ENCODE results near the gene FAM114A1.
A peak's percentile ranks its signal among the peaks of the same experiment; 100 is the strongest.
"Not testable (repeated sequence)": the region's sequence is repeated elsewhere in the genome, so short reads cannot be mapped to it uniquely, and the experiment has no call there.

FAM114A1 gene

DNA sequence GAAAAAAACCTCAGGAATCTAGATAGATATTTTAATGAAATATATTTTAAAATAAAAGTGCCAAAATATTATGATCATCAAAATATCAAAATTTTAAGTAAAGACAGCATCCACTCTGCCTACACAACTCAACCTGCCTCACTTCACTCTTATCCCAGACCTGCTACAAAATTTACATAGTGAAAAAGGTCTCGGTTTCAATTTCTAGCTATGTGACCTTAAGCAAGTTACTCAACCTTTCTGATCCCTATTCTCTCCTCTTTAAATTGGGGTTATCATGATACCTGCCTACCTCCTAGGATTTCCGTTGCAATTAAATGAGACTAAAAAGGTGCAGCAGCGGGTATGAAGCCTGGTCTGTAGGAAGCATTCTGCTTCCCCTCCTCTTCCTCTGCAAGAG, 72.9 kb downstream of the FAM114A1 start:
- DNase-seq, result no peak

DNA sequence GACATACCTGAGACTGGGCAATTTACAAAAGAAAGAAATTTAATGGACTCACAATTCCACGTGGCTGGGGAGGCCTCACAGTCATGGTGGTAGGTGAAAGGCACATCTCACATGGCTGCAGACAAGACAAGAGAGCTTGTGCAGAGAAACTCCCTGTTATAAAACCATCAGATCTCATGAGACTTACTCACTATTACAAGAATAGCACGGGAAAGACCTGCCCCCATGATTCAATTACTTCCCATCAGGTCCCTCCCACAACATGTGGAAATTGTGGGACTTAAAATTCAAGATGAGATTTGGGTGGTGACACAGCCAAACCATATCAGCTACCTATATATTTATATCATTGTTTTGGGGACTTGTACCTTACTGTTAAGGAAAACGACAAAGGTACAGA, 74.3 kb downstream of the FAM114A1 start:
- DNase-seq, result not testable (repeated sequence)

DNA sequence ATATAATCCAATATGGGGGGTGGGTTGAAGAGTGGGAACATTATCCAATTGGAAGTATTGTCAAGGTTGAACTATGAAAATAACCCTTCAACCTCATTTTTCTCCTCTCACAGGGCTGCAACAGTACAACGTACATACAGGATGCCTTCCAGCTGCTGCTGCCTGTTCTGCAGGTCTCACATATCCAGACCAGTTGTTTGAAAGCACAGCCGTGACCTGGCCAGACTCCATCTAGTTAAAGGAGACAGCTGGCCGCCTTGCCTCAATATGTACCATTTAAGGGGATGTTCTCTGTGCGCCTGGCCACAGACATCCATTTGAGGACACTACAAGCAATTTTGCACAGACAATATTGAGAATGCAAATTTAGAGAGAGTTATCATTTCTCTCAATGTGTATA, 75.7 kb downstream of the FAM114A1 start:
- no peak for DNase-seq

DNA sequence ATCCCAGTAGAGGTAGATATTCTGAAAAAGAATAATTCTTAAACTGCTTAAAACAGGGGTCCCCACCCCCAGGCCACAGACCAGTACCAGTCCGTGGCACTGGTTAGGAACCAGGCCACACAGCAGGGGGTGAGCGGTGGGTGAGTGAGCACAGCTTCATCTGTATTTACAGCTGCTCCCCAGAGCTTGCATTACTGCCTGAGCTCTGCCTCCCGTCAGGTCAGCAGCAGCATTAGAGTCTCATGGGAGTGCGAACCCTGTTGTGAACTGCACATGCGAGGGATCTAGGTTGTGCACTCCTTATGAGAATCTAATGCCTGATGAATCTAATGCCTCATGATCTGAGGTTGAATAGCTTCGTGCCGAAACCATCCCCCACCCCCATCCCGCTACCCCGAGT, 76.8 kb downstream of the FAM114A1 start:
- DNase-seq, result no peak

DNA sequence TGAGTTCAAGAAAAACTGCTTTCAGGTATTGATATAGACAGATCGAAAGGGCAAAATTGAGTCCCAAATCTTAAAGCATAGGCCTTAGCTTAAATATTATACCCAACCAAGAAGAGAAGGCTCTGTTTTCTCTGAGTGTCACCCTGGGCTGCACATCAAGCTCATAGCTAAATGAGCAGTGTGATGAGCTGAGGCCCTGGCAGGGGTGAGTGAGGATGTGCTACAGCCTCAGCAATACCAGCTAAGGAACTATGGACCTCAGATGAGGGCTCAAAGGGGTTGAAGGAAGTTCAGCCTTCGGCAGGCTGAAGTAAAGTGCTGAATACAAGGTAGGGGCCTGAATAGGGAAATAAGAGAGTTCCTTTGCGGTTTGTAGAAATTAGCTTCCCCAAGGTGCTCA, 79.3 kb downstream of the FAM114A1 start:
- no peak for DNase-seq

DNA sequence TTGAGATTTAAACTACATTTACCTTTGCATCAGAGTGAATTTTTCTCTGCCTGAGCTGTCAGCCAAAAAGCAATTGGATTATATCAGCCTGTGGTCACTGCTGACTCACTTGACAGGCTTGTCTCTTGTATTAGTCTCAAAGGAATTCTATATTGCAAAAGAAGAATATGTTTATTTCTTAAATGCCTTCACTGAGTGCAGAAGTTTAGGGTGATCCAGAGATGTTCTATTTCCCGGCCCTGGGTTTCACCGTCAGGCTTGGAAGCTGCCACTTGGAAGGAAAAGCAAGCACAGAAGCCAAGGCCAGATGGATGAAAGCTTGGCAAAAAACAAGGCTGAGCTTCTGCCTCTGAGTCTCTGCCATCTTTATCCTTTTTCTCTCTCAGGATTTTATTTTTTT, 80.9 kb downstream of the FAM114A1 start:
- DNase-seq, result no peak

DNA sequence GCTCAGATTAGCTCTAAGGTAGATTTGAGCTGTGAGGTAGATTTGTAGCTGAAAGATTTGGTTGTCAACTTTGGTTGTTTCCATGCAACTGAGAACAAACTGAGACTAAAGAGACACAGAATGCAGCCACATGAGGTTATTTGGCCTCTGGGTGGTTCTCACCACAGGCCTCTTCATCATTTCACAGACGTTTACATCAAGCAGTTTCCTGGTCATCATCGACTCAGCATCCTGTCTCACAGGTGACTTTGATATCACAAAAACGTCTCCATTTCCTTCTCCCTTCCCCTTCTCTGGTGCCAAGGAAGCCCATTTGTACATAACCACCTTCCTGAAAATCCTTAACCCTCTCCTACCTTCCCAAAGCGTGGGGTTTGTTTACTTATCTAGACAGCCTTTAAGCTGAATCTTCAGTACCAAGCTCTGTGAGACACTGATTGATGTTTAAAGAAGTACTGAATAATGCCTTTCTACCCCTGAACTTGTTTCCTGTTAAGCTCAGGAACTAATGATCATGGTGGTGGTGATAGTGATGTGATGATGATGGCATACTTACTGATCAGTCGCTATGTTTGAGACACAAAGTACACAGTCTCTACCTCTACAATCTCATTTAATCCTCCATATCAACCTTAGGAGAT, 81.9 kb downstream of the FAM114A1 start:
- DNase-seq, result peak; percentile 57 to 71

DNA sequence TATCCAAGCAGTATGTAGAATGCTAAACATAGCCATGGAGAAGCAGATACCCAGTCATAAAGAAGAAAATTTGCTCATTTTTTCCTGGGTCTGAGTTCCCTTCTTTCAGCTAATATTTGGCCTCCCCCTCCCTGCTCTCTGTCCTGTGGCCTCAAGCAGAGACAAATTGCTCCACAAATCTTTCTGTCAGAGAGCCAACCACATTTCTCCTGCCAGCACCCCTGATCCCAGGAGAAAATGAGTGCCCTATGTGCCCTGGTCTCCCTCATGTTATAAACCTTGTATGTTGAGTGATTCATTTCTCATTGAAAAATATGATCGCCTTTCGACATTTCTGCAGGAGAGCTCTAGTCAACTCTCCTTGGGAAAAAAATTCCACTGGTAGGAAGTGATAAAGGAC, 82.6 kb downstream of the FAM114A1 start:
- DNase-seq, result no peak

DNA sequence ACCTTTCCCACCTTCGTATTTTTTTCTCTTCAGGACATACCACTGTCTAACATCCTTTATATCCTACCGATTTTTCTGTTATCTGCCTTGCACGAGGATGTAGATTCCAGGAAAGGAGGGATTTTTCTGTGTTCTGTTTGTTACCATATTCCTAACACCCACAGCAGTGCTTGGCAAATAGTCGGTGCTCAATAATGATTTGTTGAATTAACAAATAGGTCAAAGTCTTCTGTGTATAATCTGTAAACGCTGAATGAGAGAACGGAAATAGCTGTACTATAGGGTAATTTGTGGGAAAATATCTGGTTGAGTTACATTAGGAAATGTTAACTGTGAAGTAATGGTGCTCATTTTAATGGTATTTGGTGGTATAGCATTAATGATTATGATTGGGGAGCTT, 83.1 kb downstream of the FAM114A1 start:
- DNase-seq, result no peak

DNA sequence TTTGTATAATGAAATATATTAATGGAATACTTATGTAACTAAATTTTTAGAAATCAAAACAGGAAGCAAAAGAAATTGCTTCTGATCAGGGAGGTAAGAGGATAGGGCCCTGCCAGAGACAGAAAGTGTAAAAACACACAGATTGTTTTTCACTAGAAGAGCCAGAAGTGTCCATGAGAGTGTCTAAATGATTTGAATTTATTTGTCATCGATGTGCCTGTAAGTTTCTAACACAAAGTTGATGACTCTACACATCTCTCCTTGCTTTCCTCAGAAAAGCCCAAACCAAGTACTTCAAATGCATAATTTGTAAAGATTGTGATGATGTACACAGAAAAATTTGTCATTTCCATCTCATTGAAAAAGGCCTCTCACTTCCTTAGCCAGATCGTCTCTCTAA, 84.0 kb downstream of the FAM114A1 start:
- no peak for DNase-seq

DNA sequence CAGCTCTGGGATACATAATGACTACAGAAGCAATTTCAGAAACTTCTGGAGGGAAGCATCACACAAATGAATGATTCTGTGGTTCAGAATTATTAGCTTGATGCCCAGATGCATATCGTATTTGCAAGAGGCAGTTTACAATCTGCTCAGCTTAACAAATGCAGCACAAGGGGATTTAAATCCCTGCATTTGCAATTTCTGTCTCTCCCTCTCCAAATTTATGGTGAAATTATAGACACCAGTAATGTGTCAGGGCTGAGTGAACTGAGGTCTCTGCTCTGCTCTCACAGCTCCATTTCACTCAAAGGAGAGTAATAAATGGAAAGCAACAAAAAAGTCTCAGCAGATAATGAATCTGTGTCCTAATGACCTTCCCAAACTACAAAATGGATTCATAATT, 84.4 kb downstream of the FAM114A1 start:
- DNase-seq, result no peak

DNA sequence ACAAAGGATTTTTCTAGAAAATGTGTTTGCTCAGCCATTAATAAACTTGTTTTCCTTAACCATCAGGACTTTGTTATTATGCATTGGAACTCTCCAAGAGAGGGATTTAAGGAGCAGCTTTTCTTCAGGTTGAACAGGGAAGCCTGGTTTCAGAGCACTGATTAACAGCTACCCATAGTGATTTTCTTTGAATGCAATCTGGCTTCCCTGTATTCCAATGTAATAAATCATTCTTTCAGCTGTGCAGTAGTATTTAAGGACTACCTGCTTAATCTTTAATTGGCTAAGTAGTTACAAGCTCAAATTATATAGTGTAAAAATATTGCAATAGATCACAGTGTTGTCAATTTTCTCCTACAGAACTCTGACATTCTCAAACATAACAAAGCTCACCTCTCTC, 87.1 kb downstream of the FAM114A1 start:
- no peak for DNase-seq

DNA sequence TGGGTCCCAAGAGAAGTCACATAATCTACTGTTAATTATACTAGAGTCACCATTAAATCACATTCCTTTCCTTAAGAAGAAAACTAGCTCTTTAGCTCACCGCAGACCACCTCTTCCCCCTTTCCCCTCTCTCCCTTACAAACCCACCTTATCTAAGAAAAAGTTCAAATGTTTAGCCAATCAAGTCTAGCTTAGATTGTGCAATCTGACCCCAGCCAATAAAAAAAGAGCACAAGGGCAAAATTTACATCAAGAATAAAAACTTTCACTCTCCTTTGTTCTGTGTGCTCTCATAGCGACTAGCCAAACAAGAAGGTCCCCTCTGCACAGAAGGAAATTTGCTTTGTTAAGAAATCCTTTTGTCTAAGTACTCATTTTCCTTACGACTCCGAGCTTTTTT, 88.4 kb downstream of the FAM114A1 start:
- no peak for DNase-seq

DNA sequence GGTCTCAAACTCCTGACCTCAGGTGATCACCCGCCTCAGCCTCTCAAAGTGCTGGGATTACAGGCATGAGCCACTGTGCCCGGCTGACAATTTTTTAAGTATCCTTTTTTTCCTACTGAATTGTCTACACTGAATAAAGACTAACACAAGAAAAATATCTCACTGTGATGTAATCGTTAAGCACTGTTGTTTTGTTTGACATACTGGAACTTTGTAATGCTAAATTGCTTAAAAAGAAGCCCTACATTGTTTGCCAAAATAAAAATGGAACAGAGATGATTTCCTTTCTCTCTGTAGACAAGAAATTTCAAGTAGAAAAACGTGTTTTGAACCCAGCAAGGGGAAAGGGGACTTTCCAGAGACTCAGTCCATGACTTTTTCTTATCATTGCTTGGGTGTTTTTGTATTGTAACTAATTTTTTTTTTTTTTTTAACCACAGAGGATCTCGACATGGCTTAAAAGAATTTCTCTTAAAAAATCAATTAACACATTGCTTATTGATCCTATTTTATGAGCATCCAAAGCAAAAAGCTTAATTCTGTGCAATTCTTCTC, 89.7 kb downstream of the FAM114A1 start:
- no peak for DNase-seq

DNA sequence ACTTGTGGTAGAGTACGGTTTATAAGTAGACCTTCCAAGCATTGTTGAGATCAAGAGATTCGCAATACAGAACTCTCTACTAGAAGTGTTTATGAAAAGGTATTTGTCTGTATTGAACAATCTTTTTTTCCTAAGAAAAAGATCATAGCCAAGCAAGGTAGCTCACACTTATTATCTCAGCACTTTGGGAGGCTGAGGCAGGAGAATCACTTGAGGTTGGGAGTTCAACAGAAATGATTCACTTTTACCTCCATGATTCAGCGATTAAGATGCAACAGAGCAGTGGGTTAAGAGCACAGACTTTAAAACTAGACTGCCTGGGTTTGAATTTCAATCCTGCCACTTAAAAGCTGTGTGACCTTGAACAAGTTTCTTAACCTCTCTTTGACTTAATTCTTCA, 90.3 kb downstream of the FAM114A1 start:
- DNase-seq, result no peak

DNA sequence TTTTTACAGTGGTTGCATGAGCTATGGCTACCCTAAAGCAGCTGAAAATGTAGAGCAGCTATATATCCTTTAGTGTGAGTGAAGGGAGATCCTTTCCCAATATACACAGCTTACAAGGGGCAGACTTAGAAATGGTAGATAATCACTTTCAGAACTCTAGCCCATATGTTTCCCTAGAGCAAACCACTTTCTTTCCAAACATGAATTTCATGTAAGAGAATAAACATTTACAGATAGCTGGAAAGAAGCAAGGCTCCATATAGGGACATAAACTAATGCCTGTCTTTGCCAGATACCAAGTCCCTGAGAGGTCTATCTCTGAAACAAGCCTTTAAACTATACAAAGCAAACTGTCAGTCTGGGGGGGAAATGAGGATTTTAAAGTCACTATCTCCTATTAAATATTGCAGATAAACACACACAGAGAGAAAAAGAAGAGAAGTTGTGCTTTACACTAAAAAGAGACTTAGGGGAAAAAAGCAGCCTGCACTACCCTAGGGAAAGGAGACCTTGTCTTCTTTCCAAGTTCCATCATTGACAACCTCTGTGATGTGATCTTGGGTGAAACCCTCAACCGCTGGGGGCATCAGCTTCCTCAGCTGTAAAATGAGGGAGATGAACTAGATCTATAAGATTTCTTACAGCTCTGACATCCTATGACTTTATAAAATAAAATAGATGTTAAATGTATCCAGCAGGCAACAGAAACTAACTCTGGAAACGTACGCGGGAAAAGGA, 91.0 kb downstream of the FAM114A1 start:
- DNase-seq, result no peak

DNA sequence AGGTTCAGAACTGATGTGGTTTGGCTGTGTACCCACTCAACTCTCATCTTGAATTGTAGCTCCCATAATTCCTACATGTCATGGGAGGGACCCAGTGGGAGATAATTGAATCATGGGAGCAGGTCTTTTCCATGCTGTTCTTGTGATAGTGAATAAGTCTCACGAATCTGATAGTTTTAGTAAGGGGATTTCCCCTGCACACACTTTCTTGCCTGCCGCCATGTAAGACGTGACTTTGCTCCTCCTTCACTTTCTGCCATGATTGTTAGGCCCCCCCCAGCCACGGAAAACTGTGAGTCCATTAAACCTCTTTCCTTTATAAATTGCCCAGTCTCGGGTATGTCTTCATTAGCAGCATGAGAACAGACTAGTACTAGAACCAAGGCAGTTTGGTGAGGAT, 91.6 kb downstream of the FAM114A1 start:
- not testable (repeated sequence) for DNase-seq

DNA sequence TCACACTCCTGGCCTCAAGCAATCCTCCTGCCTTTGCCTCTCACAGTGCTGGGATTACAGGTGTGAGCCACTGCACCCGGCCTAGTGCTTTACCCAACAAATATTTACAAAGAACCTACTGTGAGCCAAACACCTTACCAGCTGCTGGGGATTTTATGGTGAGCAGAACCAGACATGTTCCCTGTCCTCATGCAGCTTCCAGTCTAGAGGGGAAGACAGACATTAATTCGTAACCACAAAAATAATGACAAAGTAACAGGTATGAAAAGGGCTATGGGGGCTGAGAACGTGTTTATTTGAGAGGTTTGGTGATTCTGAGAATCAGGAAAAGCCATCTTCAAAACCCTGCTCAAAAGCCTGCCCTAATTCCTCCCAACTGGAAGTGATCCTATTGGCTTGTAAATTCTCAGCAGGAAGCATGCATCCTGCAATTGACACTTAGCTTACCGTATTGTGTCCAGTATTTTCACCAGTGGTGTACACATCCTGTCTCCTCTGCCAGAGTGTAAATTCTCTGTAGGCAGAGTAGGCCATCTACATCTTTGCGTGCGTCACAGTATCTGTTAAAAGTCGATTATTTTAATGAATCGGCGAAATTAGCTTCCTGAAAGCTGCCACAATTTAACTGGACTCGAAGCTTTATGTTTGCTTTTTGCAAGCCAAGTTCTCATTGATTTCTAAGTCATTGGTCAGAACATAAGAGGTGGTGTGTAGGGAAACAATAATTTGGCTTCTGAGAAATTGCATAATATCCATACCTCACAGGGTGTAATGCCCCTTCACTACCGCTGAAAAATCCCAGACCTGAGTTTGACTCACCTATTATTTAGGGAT, 97.6 kb downstream of the FAM114A1 start:
- no peak for DNase-seq

DNA sequence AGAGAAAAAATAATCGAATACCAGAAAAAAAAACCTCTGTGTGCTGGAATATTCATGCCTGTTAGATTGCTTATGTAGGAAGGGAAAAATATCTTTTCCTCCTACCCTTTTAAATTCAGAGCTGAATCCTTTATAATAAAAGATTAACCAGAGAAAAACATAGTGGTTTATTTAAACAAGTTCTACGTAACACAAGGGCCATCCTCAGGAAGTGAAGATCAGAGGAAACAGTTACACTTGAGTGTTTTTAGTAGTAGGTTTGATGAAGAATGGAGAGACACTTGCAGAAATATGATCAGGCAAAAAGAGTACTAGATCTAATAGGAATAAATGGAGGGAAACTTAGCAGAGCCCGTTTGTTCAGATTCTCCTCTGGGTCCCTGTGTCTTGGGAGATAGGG, 98.3 kb downstream of the FAM114A1 start:
- DNase-seq, result no peak

DNA sequence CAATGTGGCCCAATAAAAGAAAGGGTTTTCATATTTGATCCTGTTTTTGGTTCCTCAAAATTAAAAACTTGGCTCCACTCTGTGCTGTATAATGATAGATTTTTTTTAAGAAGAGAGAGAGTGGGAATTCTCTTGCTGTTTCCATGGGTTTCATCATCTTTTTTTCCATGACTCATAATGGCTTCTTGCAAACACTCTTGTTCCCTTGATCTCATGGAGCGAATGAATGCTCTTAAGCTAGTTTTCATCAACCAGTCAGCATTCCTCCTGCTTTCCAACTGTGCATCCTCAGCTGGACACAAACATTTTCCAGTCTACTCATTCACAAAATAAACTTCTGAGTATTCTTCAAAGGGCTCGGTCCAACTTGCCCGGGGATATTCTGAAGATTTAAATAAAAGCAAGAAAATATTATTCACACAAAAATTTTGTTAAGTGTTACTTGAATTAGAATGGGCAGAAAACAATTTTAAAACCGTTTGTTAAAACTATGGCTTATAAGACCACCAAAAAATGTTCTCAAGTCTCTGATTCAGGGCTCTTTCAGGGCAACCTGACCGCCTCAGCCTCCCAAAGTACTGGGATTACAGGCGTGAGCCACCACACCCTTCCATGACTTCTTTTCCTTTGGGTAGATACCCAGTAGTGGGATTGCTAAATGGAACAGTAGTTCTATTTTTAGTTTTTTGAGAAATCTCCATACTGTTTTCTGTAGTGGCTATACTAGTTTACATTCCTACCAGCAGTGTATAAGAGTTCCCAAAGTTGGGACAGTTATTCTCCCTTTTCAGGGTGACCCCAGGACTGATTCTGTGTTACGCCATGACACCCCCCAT, 99.9 kb downstream of the FAM114A1 start:
- no peak for DNase-seq

DNA sequence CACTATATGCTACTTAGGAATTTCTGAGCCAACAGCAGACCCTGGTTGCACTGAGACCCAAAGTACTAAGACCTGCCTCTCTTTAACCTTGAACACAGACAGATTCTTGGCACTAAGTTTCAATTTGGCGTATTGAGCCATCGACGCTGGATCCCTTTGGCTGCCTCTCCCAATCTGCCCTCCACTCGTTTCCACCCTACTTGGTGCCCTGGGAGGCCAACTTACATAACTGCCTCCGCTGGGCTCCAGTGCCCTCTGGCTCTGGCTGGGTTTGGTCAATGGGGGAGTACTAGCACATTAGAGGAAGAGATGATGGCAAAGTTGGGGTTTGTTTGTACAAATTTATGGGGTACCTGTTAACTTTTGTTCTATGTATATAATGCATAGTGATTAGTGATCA, 101.1 kb downstream of the FAM114A1 start:
- DNase-seq, result no peak

DNA sequence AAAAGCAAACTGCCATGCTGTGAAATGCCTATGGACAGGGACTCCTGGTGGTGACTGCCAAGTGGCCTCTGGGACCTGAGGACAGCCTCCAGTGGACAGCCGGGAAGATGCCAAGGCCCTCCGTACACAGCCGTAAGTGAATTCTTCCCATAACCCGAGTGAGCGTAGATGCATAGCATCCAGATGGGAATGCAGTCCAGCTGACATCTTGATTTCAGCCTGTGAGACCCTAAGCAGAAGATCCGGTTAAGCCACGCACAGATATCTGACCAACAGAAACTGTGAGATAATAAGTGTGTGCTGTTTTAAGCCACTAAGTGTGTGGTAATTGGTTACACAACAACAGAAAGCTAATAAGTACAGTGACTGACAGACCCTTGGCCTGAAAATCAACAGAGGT, 108.7 kb downstream of the FAM114A1 start:
- DNase-seq, result no peak

DNA sequence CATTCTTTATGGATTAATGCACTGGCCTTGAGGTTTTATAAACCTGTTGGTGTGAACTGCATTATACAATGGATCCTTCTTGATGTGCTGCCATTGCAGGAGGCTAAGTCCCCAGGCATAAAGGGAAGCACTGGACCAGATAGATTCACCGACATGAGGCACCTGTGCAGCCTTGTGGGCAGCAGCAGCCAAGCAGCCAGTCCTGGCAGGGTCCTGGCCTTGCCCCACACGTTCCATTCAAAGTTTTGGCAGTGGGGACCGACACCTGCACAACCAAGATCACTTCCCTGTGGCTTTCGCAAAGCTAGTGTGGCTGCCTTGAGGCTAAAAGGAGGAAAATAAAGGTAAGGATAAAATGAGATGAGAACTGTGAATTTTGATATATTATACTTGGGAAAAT, 111.5 kb downstream of the FAM114A1 start:
- no peak for DNase-seq

All from CD4-positive, alpha-beta T cell treated with Interleukin-4 for 1 hour (primary cell).